ENCODE results near the gene NTF3. TPM values are rescaled to one million over a fixed set of nuclear protein-coding genes. Genes with fewer than 3 reads are reported as not detected.
A peak's percentile ranks its signal among the peaks of the same experiment; 100 is the strongest.

Gene NTF3
- total and polyA plus RNA-seq, 2 donors (not counting 1 experiment from before 2014, with no cell fraction given): 5.9 to 12.5 TPM

DNA sequence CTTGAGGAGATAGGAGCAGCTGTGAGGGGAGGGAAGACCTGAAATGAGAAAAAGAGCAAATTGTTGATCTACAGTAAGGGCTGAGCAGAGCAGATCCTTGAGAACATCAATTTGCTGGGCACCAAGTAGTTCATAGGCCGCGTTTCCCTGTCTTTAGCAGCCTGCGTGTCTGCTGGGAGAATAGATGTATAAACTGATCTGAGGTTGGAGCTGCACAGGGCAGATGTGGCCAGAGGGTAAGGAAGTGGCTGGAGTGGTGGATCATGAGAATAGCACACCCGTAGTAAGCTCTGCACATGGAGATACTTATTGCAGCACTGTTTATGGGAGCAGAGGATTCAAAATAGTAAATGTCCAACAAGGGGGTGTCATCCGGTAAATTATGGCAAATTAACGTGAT is 44.4 kb downstream of the NTF3 start:
- H3K79me2 ChIP-seq (ENCODE audit: control insufficient read depth, insufficient read depth, low read length): peaks cover 5% of the 10 kb centered on the region
- no peaks in the 10 kb centered on the region for H4K20me1 ChIP-seq (ENCODE audit: control insufficient read depth, extremely low read depth, insufficient read depth, low read length)
- no peak overlapping the region for H3K4me3 ChIP-seq (replicated peaks in 1 of 4; ENCODE audit: control extremely low read depth in 1 of 4, insufficient read depth in 1 of 4, low read depth in 3 of 4, low read length in 4 of 4)
- no peaks in the 10 kb centered on the region for H3K9me3 ChIP-seq (ENCODE audit: control insufficient read depth, insufficient read depth, low read depth, low read length)
- H3K4me1 ChIP-seq (ENCODE audit: control insufficient read depth, extremely low read depth, insufficient read depth, low read length): peaks cover 2% of the 10 kb centered on the region
- DNase-seq (ENCODE audit: low read depth in 2 of 2): no peak
- H3K36me3 ChIP-seq (ENCODE audit: control insufficient read depth, insufficient read depth, low read length): no peaks in the 10 kb centered on the region
- no peaks in the 10 kb centered on the region for H3K27me3 ChIP-seq (ENCODE audit: control insufficient read depth, insufficient read depth, low read length)
- H3K27ac ChIP-seq (ENCODE audit: insufficient read depth, low read length): no peak overlapping the region
- H3K4me2 ChIP-seq (ENCODE audit: extremely low read depth, insufficient read depth, low read length): no peak overlapping the region
- no peak overlapping the region for H3K9ac ChIP-seq (ENCODE audit: insufficient read depth, low read length)
- TF ChIP-seq, protein P1, sequence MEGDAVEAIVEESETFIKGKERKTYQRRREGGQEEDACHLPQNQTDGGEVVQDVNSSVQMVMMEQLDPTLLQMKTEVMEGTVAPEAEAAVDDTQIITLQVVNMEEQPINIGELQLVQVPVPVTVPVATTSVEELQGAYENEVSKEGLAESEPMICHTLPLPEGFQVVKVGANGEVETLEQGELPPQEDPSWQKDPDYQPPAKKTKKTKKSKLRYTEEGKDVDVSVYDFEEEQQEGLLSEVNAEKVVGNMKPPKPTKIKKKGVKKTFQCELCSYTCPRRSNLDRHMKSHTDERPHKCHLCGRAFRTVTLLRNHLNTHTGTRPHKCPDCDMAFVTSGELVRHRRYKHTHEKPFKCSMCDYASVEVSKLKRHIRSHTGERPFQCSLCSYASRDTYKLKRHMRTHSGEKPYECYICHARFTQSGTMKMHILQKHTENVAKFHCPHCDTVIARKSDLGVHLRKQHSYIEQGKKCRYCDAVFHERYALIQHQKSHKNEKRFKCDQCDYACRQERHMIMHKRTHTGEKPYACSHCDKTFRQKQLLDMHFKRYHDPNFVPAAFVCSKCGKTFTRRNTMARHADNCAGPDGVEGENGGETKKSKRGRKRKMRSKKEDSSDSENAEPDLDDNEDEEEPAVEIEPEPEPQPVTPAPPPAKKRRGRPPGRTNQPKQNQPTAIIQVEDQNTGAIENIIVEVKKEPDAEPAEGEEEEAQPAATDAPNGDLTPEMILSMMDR (conservative IDR thresholded peaks at IDR 0.05 in 1 of 2, IDR thresholded peaks at IDR 0.05 in 1 of 2; ENCODE audit: low read depth in 1 of 2, low read length in 2 of 2): no peak
- TF ChIP-seq EZH2 (IDR thresholded peaks at IDR 0.05; ENCODE audit: low read length, missing control alignments): no peak
- H2AFZ ChIP-seq (ENCODE audit: low read length): no peak overlapping the region

DNA sequence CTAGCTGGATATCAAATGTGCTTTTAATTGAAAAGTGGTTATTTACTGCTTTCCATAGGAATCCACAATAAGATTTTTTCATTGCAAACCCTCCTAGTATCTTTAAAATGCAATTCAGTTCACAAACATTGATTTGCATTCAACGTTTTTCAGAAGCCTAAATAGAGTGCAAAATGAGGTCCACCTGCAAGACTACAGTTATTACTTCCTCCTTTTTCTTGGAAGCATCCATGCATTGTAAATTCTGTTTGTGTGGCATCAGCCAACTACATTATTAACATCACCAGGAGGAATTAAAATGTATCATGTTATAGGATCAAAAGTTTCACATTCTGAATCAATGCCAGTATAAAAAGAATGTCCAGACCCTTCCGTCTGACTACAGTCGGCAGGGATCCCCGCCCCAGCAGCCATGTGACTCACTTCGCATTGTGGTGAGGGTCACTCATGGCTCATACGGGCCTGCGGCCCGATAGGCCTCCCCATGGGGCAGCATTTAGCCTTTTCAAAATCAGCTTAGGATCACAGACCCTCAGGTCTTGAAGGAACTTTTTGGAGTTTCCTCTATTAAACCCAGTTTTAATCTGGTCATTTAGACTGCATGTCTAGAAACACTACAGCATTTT is 46.3 kb downstream of the NTF3 start:
- no peak overlapping the region for H3K4me2 ChIP-seq (ENCODE audit: extremely low read depth, insufficient read depth, low read length)
- H3K4me3 ChIP-seq (replicated peaks in 1 of 4; ENCODE audit: control extremely low read depth in 1 of 4, insufficient read depth in 1 of 4, low read depth in 3 of 4, low read length in 4 of 4): no peak overlapping the region
- no peak for TF ChIP-seq EZH2 (IDR thresholded peaks at IDR 0.05; ENCODE audit: low read length, missing control alignments)
- TF ChIP-seq, protein P1 (conservative IDR thresholded peaks at IDR 0.05 in 1 of 2, IDR thresholded peaks at IDR 0.05 in 1 of 2; ENCODE audit: low read depth in 1 of 2, low read length in 2 of 2): no peak
- H2AFZ ChIP-seq (ENCODE audit: low read length): no peak overlapping the region
- no peaks in the 10 kb centered on the region for H3K36me3 ChIP-seq (ENCODE audit: control insufficient read depth, insufficient read depth, low read length)
- H3K9me3 ChIP-seq (ENCODE audit: control insufficient read depth, insufficient read depth, low read depth, low read length): no peaks in the 10 kb centered on the region
- H4K20me1 ChIP-seq (ENCODE audit: control insufficient read depth, extremely low read depth, insufficient read depth, low read length): no peaks in the 10 kb centered on the region
- H3K79me2 ChIP-seq (ENCODE audit: control insufficient read depth, insufficient read depth, low read length): peaks cover 3% of the 10 kb centered on the region
- no peaks in the 10 kb centered on the region for H3K27me3 ChIP-seq (ENCODE audit: control insufficient read depth, insufficient read depth, low read length)
- H3K9ac ChIP-seq (ENCODE audit: insufficient read depth, low read length): no peak overlapping the region
- H3K27ac ChIP-seq (ENCODE audit: insufficient read depth, low read length): no peak overlapping the region
- peaks cover 2% of the 10 kb centered on the region for H3K4me1 ChIP-seq (ENCODE audit: control insufficient read depth, extremely low read depth, insufficient read depth, low read length)
- DNase-seq (ENCODE audit: low read depth in 2 of 2): peak in 1 of 2 donors; percentile 44

DNA sequence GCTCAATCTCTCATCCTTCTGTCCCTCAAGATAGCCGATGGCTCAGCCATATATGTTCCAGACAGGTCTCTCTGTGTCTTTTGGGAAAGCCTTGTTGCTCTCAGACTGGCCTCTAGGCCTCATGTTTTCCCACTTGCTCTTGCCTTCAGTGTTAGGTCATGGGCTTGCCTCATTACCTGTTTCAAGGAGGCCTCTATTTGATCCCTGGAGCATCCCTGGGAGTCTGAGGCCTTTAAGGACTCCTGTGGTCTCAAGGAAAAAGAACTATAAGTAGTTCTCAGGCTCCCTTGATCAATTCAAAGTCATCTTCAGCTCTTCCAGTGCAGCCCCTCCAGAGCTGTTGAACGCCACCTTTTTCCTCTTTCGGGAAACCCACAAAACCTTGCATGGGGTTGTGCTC is 47.9 kb downstream of the NTF3 start:
- Histone ChIP-seq H3K79me2 (ENCODE audit: control insufficient read depth, insufficient read depth, low read length) (peaks cover 3% of the 10 kb centered on the region), H3K27me3 (ENCODE audit: control insufficient read depth, insufficient read depth, low read length) (no peaks in the 10 kb centered on the region), H2AFZ (ENCODE audit: low read length) (no peak overlapping the region), H3K9ac (ENCODE audit: insufficient read depth, low read length) (no peak overlapping the region), H3K4me1 (ENCODE audit: control insufficient read depth, extremely low read depth, insufficient read depth, low read length) (peaks cover 6% of the 10 kb centered on the region), H3K4me2 (ENCODE audit: extremely low read depth, insufficient read depth, low read length) (no peak overlapping the region), H3K27ac (ENCODE audit: insufficient read depth, low read length) (no peak overlapping the region), H3K36me3 (ENCODE audit: control insufficient read depth, insufficient read depth, low read length) (no peaks in the 10 kb centered on the region), H3K4me3 (replicated peaks in 1 of 4; ENCODE audit: control extremely low read depth in 1 of 4, insufficient read depth in 1 of 4, low read depth in 3 of 4, low read length in 4 of 4) (no peak overlapping the region), H4K20me1 (ENCODE audit: control insufficient read depth, extremely low read depth, insufficient read depth, low read length) (no peaks in the 10 kb centered on the region), H3K9me3 (ENCODE audit: control insufficient read depth, insufficient read depth, low read depth, low read length) (no peaks in the 10 kb centered on the region)
- TF ChIP-seq, protein P1 (conservative IDR thresholded peaks at IDR 0.05 in 1 of 2, IDR thresholded peaks at IDR 0.05 in 1 of 2; ENCODE audit: low read depth in 1 of 2, low read length in 2 of 2): no peak
- no peak for TF ChIP-seq EZH2 (IDR thresholded peaks at IDR 0.05; ENCODE audit: low read length, missing control alignments)
- no peak for DNase-seq (ENCODE audit: low read depth in 2 of 2)
